ENCODE results near the gene CD36.

The CD36 gene

DNA sequence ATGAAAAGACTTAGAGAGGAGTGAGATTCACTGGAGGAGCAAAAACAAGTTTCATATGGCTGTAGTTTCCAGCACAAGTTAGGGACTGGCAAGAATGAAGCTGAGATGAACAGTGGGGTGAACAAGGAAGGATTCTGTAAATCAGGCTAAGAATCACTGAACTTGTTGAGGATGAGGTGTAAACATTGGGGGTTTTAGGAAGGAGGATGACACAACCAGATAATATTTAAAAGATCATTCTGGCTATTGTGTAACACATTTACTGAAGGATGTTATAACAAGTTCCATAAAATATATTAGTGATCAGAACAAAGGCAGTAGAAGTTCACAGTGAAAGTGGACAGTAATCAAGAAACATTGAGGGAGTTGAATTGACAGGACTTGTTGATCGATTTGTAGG is 68.9 kb downstream of the CD36 start:
- Mint-ChIP-seq H3K4me3 (no peak overlapping the region), H3K27ac (no peak overlapping the region), H3K4me1 (ENCODE audit: low read depth in 2 of 2) (no peaks in the 10 kb centered on the region), H3K27me3 (no peaks in the 10 kb centered on the region), H3K36me3 (ENCODE audit: insufficient read depth) (no peaks in the 10 kb centered on the region), H3K9me3 (peaks cover 19 to 20% of the 10 kb centered on the region in 2 donors)
- DNase-seq (no peak), ATAC-seq (replicated peaks) (no peak)

GRCh38 chr7:80708123-80708522 is 69.7 kb downstream of the CD36 start:
- Mint-ChIP-seq H3K4me1 (ENCODE audit: low read depth in 2 of 2) (no peaks in the 10 kb centered on the region), H3K4me3 (no peak overlapping the region), H3K27ac (no peak overlapping the region), H3K9me3 (peaks cover 17% of the 10 kb centered on the region in 2 donors), H3K36me3 (ENCODE audit: insufficient read depth) (no peaks in the 10 kb centered on the region), H3K27me3 (no peaks in the 10 kb centered on the region)
- ATAC-seq (replicated peaks) = no peak
- DNase-seq = no peak

- H3K36me3 Mint-ChIP-seq (ENCODE audit: insufficient read depth) = no peaks in the 10 kb centered on the region
- H3K9me3 Mint-ChIP-seq = peaks cover 10 to 12% of the 10 kb centered on the region in 2 donors
- ATAC-seq (replicated peaks) (no peak), DNase-seq (no peak)
- no peaks in the 10 kb centered on the region for H3K27me3 Mint-ChIP-seq
- H3K4me1 Mint-ChIP-seq (ENCODE audit: low read depth in 2 of 2) = no peaks in the 10 kb centered on the region
- no peak overlapping the region for H3K4me3 Mint-ChIP-seq
- H3K27ac Mint-ChIP-seq = no peak overlapping the region
Observed at GRCh38 chr7:80711531-80711930, 73.1 kb downstream of the CD36 start.

- H3K27ac Mint-ChIP-seq = no peak overlapping the region
- ATAC-seq (replicated peaks) (no peak), DNase-seq (no peak)
- H3K36me3 Mint-ChIP-seq (ENCODE audit: insufficient read depth) = no peaks in the 10 kb centered on the region
- H3K27me3 Mint-ChIP-seq = no peaks in the 10 kb centered on the region
- no peak overlapping the region for H3K4me3 Mint-ChIP-seq
- peaks cover 3 to 7% of the 10 kb centered on the region in 2 donors for H3K9me3 Mint-ChIP-seq
- no peaks in the 10 kb centered on the region for H3K4me1 Mint-ChIP-seq (ENCODE audit: low read depth in 2 of 2)
Observed at GRCh38 chr7:80719261-80719660, 80.8 kb downstream of the CD36 start.

GRCh38 chr7:80720146-80720545 is 81.7 kb downstream of the CD36 start:
- DNase-seq (no peak), ATAC-seq (replicated peaks) (no peak)
- Mint-ChIP-seq H3K4me3 (no peak overlapping the region), H3K27me3 (no peaks in the 10 kb centered on the region), H3K9me3 (peaks cover 3 to 7% of the 10 kb centered on the region in 2 donors), H3K4me1 (ENCODE audit: low read depth in 2 of 2) (no peaks in the 10 kb centered on the region), H3K27ac (no peak overlapping the region), H3K36me3 (ENCODE audit: insufficient read depth) (no peaks in the 10 kb centered on the region)

DNA sequence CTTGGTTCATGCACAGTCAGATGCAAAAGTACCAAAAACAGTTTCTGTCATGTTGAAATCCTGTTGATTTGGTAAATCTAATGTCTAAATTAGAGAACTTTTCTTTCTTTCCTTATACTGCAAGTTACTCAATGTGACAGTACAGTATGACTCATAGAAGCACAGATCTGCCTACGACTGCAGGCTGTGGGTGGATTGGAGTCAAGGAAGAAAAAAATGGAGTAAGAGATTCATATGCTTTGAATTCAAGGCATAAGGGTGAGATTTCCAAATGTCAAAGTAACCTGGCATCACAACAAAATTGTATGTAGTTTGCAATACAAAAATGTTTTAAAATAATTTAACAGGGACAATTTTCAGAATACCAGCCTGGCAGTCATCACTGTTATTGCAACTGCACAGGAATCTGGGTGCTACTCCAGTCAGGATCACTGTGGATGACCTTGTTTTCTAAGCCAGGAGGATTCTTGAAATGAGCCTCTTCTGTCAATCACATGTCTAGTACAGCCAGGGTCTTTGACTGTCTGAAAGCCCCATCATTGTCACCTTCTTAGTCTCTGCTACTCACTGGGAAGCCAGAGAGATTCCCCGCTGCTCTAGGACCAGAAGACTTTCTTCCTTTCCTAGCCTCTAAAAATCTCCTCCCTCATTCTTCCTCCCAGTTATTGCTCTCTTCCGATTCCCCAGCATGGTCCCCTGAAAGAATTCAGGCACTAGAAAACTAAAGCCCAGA is 83.6 kb downstream of the CD36 start:
- Mint-ChIP-seq H3K27ac (no peak overlapping the region), H3K4me3 (no peak overlapping the region), H3K9me3 (peaks cover 5 to 7% of the 10 kb centered on the region in 2 donors), H3K27me3 (no peaks in the 10 kb centered on the region), H3K4me1 (ENCODE audit: low read depth in 2 of 2) (no peaks in the 10 kb centered on the region), H3K36me3 (ENCODE audit: insufficient read depth) (no peaks in the 10 kb centered on the region)
- no peak for DNase-seq
- ATAC-seq (replicated peaks) = no peak

DNA sequence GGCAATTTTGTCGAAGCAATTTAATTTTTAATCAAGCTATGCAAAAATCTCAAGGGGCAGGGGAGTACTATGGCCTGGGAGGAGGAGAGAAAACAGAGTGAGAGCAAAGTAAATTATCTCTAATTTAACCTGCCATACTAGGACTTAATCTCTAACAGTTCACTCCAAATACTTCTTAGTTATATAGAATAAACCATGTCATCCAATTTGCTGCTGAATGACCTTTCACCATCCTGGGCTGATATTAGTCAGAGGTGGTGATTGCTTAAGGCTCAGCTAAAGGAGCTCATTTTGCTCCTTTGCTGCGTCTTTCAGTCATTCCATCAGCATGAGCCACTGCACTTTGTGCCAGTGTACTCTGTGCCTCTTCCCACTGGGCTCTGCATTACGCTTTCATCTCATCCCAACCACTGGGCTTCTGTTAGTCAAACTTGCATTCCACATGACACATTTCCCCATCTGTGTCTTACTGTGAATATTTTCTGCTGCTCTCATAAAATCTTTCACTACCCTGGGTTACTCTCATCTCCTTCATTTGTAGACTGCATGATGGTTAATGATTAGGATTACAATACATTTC is 84.3 kb downstream of the CD36 start:
- DNase-seq (no peak), ATAC-seq (replicated peaks) (no peak)
- Mint-ChIP-seq H3K27me3 (no peaks in the 10 kb centered on the region), H3K4me1 (ENCODE audit: low read depth in 2 of 2) (no peaks in the 10 kb centered on the region), H3K9me3 (peaks cover 5 to 7% of the 10 kb centered on the region in 2 donors), H3K4me3 (no peak overlapping the region), H3K27ac (no peak overlapping the region), H3K36me3 (ENCODE audit: insufficient read depth) (no peaks in the 10 kb centered on the region)

DNA sequence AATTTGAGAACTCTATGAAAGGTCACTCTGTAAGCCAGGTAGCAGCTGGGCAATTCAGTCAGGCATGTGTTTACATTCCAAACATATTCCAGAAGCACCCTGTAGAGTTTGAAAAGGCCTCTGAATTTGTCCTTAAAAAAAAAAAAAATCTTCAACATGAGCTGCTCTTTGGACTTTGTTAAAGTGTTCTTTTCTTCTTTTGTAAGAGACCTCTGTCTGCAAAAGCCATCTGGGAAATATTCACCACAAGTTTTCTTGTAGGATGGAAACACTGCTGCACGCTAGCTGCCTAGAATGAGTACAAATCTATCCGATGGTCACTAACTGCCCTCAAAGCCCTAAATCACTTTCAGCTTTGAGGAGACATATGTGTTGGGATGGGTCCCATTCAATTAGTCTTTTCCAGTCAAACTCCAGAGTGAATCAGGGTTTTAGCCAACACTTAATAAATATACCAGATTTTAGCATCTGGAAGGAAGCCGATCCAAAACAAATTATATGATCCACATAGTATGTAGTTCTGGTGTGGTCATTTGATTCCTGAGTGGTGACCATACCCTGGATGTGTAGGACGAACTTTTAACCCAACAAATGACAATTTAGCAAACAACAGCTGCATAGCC is 85.9 kb downstream of the CD36 start:
- Mint-ChIP-seq H3K36me3 (ENCODE audit: insufficient read depth) (no peaks in the 10 kb centered on the region), H3K4me3 (no peak overlapping the region), H3K27ac (no peak overlapping the region), H3K9me3 (peaks cover 5 to 7% of the 10 kb centered on the region in 2 donors), H3K27me3 (no peaks in the 10 kb centered on the region), H3K4me1 (ENCODE audit: low read depth in 2 of 2) (no peaks in the 10 kb centered on the region)
- no peak for DNase-seq
- no peak for ATAC-seq (replicated peaks)

GRCh38 chr7:80725181-80725611 is 86.8 kb downstream of the CD36 start:
- Mint-ChIP-seq H3K4me3 (no peak overlapping the region), H3K36me3 (ENCODE audit: insufficient read depth) (no peaks in the 10 kb centered on the region), H3K27me3 (no peaks in the 10 kb centered on the region), H3K4me1 (ENCODE audit: low read depth in 2 of 2) (no peaks in the 10 kb centered on the region), H3K9me3 (peaks cover 5 to 7% of the 10 kb centered on the region in 2 donors), H3K27ac (no peak overlapping the region)
- DNase-seq (no peak), ATAC-seq (replicated peaks) (no peak)

Data from effector memory CD8-positive, alpha-beta T cell (primary cell).